WTC11 (cell line): Measurements from ENCODE around the gene CDH13. TPM values are rescaled to one million over a fixed set of nuclear protein-coding genes. Genes with fewer than 3 reads are reported as not detected.

Experiments
- ATAC-seq: fragments of 200-7000 bp; cut with Tn5 transposase; 2 replicates; pipeline ENCODE4 v1.10.0; 2021; ENCODE audit warnings: mild to moderate bottlenecking, moderate library complexity
- CTCF ChIA-PET: fragments of 300-600 bp; sonication (Branson Sonifier 250); formaldehyde crosslinking; loops from one replicate; lab custom pipeline; 2021; ENCODE audit warnings: antibody characterized with exemption; lab: Charles Lee
- POLR2A ChIA-PET: fragments of 350-600 bp; sonication (Branson Sonifier 250); formaldehyde crosslinking; loops from one replicate; lab custom pipeline; 2021; ENCODE audit warnings: antibody characterized with exemption; lab: Charles Lee
- DNase-seq: peaks from one replicate; pipeline ENCODE4 v3.0.0; 2021; ENCODE audit warnings: low spot score
- H3K27ac Mint-ChIP-seq: 2 replicates; pipeline ENCODE4 v1.8.0; 2021; ENCODE audit warnings: mixed read lengths
- H3K27me3 Mint-ChIP-seq: 2 replicates; pipeline ENCODE4 v1.8.0; 2021; ENCODE audit warnings: low read depth, mild to moderate bottlenecking, moderate library complexity, mixed read lengths
- H3K36me3 Mint-ChIP-seq: 2 replicates; pipeline ENCODE4 v1.8.0; 2021; ENCODE audit warnings: mixed read lengths
- H3K4me1 Mint-ChIP-seq: 2 replicates; pipeline ENCODE4 v1.8.0; 2022; ENCODE audit warnings: mixed read lengths
- H3K4me3 Mint-ChIP-seq: 2 replicates; pipeline ENCODE4 v1.8.0; 2021; ENCODE audit warnings: mild to moderate bottlenecking, moderate library complexity, mixed read lengths
- H3K9me3 Mint-ChIP-seq: 2 replicates; pipeline ENCODE4 v1.8.0; 2021; ENCODE audit warnings: mixed read lengths
- ATF1 ChIP-seq: sonication (generic); formaldehyde crosslinking; IDR thresholded peaks from 2 replicates; pipeline ENCODE4 v1.8.1; 2023; ENCODE audit warnings: mild to moderate bottlenecking, moderate library complexity, missing genetic modification reagents
- EMX1 ChIP-seq: fragments of 250-450 bp; sonication (Bioruptor Pico); IDR thresholded peaks from 2 replicates; pipeline ENCODE4 v1.8.0; 2021; ENCODE audit warnings: mild to moderate bottlenecking
- ETV6 ChIP-seq: sonication (generic); formaldehyde crosslinking; IDR thresholded peaks from 2 replicates; pipeline ENCODE4 v1.8.1; 2022; ENCODE audit warnings: mild to moderate bottlenecking, missing genetic modification reagents
- FOXK1 ChIP-seq: sonication (generic); formaldehyde crosslinking; IDR thresholded peaks from 2 replicates; pipeline ENCODE4 v1.8.0; 2022; ENCODE audit warnings: mild to moderate bottlenecking, moderate library complexity, missing genetic modification reagents
- GRHL2 ChIP-seq: fragments of 250-450 bp; sonication (Bioruptor Pico); IDR thresholded peaks from 2 replicates; pipeline ENCODE4 v1.8.0; 2022; ENCODE audit warnings: mild to moderate bottlenecking, moderate library complexity; ENCODE audit not compliant: insufficient replicate concordance, severe bottlenecking
- NFYB ChIP-seq: sonication (generic); formaldehyde crosslinking; conservative IDR thresholded peaks from 2 replicates; pipeline ENCODE4 v1.8.0; 2022; ENCODE audit warnings: low read depth, missing genetic modification reagents
- NR3C1 ChIP-seq: sonication (generic); formaldehyde crosslinking; conservative IDR thresholded peaks from 2 replicates; pipeline ENCODE4 v1.8.1; 2023; ENCODE audit warnings: low read depth, mild to moderate bottlenecking, missing genetic modification reagents
- PRRX2 ChIP-seq: fragments of 250-450 bp; sonication (Bioruptor Pico); IDR thresholded peaks from 2 replicates; pipeline ENCODE4 v1.8.0; 2021; ENCODE audit warnings: mild to moderate bottlenecking
- RELA ChIP-seq: sonication (generic); formaldehyde crosslinking; IDR thresholded peaks from 2 replicates; pipeline ENCODE4 v1.8.1; 2022; ENCODE audit warnings: missing genetic modification reagents, mild to moderate bottlenecking, borderline replicate concordance
- RORB ChIP-seq: fragments of 250-450 bp; sonication (Bioruptor Pico); IDR thresholded peaks from 2 replicates; pipeline ENCODE4 v1.9.0; 2021; ENCODE audit warnings: mild to moderate bottlenecking
- STAT6 ChIP-seq: sonication (generic); formaldehyde crosslinking; conservative IDR thresholded peaks from 2 replicates; pipeline ENCODE4 v1.8.1; 2023; ENCODE audit warnings: mild to moderate bottlenecking, low read depth, missing genetic modification reagents, moderate library complexity
- TCF7 ChIP-seq: sonication (generic); formaldehyde crosslinking; IDR thresholded peaks from 2 replicates; pipeline ENCODE4 v1.8.0; 2022; ENCODE audit warnings: mild to moderate bottlenecking, low read depth, missing genetic modification reagents, moderate library complexity
- TP53 ChIP-seq: sonication (generic); formaldehyde crosslinking; IDR thresholded peaks from 2 replicates; pipeline ENCODE4 v1.8.1; 2023; ENCODE audit warnings: mild to moderate bottlenecking, missing genetic modification reagents
- ZMAT4 ChIP-seq: fragments of 250-450 bp; sonication (Bioruptor Pico); IDR thresholded peaks from 2 replicates; pipeline ENCODE4 v1.9.0; 2021; ENCODE audit warnings: mild to moderate bottlenecking
- ZNF121 ChIP-seq: sonication (generic); formaldehyde crosslinking; IDR thresholded peaks from 2 replicates; pipeline ENCODE4 v1.8.0; 2023; ENCODE audit warnings: missing genetic modification reagents
- ZNF138 ChIP-seq: sonication (generic); formaldehyde crosslinking; conservative IDR thresholded peaks from 2 replicates; pipeline ENCODE4 v1.8.1; 2022; ENCODE audit warnings: mild to moderate bottlenecking, moderate library complexity, missing genetic modification reagents
- ZNF317 ChIP-seq: sonication (generic); formaldehyde crosslinking; IDR thresholded peaks from 2 replicates; pipeline ENCODE4 v1.8.1; 2023; ENCODE audit warnings: low read depth, mild to moderate bottlenecking, moderate library complexity, missing genetic modification reagents, borderline replicate concordance
- ZNF396 ChIP-seq: fragments of 250-450 bp; sonication (Bioruptor Pico); IDR thresholded peaks from 2 replicates; pipeline ENCODE4 v1.8.0; 2021; ENCODE audit warnings: mild to moderate bottlenecking, moderate library complexity, borderline replicate concordance
- ZNF512 ChIP-seq: sonication (generic); formaldehyde crosslinking; IDR thresholded peaks from 2 replicates; pipeline ENCODE4 v1.8.1; 2022; ENCODE audit warnings: missing genetic modification reagents, borderline replicate concordance
- total RNA-seq: library from RNA; stranded (reverse); gene quantifications from 3 replicates; pipeline ENCODE4 v1.2.3, GENCODE V29; 2021
- TF ChIP-seq, protein P1 (sequence below): sonication (generic); formaldehyde crosslinking; conservative IDR thresholded peaks from 2 replicates; pipeline ENCODE4 v1.8.1; 2022; ENCODE audit warnings: mild to moderate bottlenecking, missing genetic modification reagents
- TF ChIP-seq, protein P2 (sequence below): sonication (generic); formaldehyde crosslinking; IDR thresholded peaks from 2 replicates; pipeline ENCODE4 v1.8.1; 2023; ENCODE audit warnings: mild to moderate bottlenecking, missing genetic modification reagents, borderline replicate concordance
- TF ChIP-seq, protein P3 (sequence below): sonication (generic); formaldehyde crosslinking; IDR thresholded peaks from 2 replicates; pipeline ENCODE4 v1.8.1; 2023; ENCODE audit warnings: mild to moderate bottlenecking, missing genetic modification reagents, moderate library complexity
- TF ChIP-seq, protein P4 (sequence below): fragments of 250-450 bp; sonication (Bioruptor Pico); IDR thresholded peaks from 2 replicates; pipeline ENCODE4 v1.9.0; 2021; ENCODE audit warnings: moderate library complexity, mild to moderate bottlenecking, inconsistent platforms, borderline replicate concordance
- TF ChIP-seq, protein P5 (sequence below): sonication (generic); formaldehyde crosslinking; IDR thresholded peaks from 2 replicates; pipeline ENCODE4 v1.8.1; 2022; ENCODE audit warnings: mild to moderate bottlenecking, missing genetic modification reagents, moderate library complexity, borderline replicate concordance

The CDH13 gene
- total RNA-seq, 1 experiment from 2014 or later = 0.81 TPM

DNA sequence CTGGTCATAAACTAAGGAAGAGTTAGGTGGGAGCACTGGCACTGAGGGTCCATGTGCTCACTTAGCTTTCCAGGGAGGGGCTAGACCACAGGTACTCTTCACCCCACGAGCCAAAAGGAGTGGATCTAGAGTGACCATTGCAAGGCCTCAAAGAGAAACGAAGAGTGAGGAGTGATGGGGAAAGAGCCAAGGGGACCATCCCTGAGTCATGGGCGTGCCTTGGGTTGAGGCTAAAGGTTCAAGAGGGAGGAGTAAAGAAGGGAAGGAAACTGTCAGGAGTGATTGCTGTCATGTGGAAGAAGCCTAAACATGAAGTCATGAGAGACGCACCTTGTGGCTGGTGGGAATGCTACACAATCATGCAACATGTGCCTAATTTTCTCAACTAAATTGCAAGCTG, 141.0 kb downstream of the CDH13 start:
- no peak for TF ChIP-seq EMX1 (CRISPR knock-in tag)
- TF ChIP-seq ETV6 (CRISPR knock-in tag) = no peak
- TF ChIP-seq ZNF121 (CRISPR knock-in tag) = no peak
- no peak for TF ChIP-seq ATF1
- TF ChIP-seq, protein P1, sequence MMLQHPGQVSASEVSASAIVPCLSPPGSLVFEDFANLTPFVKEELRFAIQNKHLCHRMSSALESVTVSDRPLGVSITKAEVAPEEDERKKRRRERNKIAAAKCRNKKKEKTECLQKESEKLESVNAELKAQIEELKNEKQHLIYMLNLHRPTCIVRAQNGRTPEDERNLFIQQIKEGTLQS (CRISPR knock-in tag) = no peak
- no peak for TF ChIP-seq NFYB (CRISPR knock-in tag)
- TF ChIP-seq ZNF138 = no peak
- no peak for TF ChIP-seq ZNF317 (CRISPR knock-in tag)
- TF ChIP-seq NR3C1 (CRISPR knock-in tag) = no peak
- no peak for TF ChIP-seq GRHL2 (CRISPR knock-in tag)
- no peak for TF ChIP-seq TCF7 (CRISPR knock-in tag)
- TF ChIP-seq PRRX2 (CRISPR knock-in tag) = no peak
- no peak for TF ChIP-seq ZNF396 (CRISPR knock-in tag)
- TF ChIP-seq RORB (CRISPR knock-in tag) = no peak
- CTCF ChIA-PET = no interaction called here

DNA sequence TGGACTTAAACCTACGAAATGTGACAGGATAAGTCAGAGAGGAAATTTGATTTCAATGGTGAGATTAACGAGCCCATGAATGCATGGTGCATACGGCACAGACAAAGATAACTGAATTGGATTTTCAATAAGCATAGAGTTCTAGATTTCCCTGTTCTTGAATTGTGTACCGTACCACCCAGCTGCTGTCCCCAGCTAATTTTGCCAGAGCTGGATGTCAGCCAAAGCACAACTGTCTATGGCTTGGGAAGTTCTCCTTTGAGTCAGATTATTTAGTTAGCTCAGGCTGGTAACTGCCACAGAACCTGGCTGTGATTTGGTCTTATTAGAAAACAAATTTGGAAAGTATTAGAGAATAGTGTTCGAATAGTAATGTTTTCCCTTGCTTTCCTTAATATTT, 143.1 kb downstream of the CDH13 start:
- H3K27me3 Mint-ChIP-seq = no peaks in the 10 kb centered on the region
- ATAC-seq (no peak), DNase-seq (no peak)
- no peak overlapping the region for H3K27ac Mint-ChIP-seq
- no peaks in the 10 kb centered on the region for H3K9me3 Mint-ChIP-seq
- H3K4me3 Mint-ChIP-seq = no peak overlapping the region
- ChIA-PET CTCF (no interaction called here), POLR2A (no interaction called here)
- no peaks in the 10 kb centered on the region for H3K36me3 Mint-ChIP-seq
- H3K4me1 Mint-ChIP-seq = no peaks in the 10 kb centered on the region
- TF ChIP-seq, protein P2, sequence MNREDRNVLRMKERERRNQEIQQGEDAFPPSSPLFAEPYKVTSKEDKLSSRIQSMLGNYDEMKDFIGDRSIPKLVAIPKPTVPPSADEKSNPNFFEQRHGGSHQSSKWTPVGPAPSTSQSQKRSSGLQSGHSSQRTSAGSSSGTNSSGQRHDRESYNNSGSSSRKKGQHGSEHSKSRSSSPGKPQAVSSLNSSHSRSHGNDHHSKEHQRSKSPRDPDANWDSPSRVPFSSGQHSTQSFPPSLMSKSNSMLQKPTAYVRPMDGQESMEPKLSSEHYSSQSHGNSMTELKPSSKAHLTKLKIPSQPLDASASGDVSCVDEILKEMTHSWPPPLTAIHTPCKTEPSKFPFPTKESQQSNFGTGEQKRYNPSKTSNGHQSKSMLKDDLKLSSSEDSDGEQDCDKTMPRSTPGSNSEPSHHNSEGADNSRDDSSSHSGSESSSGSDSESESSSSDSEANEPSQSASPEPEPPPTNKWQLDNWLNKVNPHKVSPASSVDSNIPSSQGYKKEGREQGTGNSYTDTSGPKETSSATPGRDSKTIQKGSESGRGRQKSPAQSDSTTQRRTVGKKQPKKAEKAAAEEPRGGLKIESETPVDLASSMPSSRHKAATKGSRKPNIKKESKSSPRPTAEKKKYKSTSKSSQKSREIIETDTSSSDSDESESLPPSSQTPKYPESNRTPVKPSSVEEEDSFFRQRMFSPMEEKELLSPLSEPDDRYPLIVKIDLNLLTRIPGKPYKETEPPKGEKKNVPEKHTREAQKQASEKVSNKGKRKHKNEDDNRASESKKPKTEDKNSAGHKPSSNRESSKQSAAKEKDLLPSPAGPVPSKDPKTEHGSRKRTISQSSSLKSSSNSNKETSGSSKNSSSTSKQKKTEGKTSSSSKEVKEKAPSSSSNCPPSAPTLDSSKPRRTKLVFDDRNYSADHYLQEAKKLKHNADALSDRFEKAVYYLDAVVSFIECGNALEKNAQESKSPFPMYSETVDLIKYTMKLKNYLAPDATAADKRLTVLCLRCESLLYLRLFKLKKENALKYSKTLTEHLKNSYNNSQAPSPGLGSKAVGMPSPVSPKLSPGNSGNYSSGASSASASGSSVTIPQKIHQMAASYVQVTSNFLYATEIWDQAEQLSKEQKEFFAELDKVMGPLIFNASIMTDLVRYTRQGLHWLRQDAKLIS (CRISPR knock-in tag) = no peak
- TF ChIP-seq ZNF512 (CRISPR knock-in tag) (no peak), PRRX2 (CRISPR knock-in tag) (no peak), TP53 (no peak), STAT6 (no peak), RELA (CRISPR knock-in tag) (no peak), ZMAT4 (CRISPR knock-in tag) (no peak), FOXK1 (CRISPR knock-in tag) (no peak)
- TF ChIP-seq, protein P3, sequence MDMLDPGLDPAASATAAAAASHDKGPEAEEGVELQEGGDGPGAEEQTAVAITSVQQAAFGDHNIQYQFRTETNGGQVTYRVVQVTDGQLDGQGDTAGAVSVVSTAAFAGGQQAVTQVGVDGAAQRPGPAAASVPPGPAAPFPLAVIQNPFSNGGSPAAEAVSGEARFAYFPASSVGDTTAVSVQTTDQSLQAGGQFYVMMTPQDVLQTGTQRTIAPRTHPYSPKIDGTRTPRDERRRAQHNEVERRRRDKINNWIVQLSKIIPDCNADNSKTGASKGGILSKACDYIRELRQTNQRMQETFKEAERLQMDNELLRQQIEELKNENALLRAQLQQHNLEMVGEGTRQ (CRISPR knock-in tag) = no peak
- TF ChIP-seq, protein P4, sequence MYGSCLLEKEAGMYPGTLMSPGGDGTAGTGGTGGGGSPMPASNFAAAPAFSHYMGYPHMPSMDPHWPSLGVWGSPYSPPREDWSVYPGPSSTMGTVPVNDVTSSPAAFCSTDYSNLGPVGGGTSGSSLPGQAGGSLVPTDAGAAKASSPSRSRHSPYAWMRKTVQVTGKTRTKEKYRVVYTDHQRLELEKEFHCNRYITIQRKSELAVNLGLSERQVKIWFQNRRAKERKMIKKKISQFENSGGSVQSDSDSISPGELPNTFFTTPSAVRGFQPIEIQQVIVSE = no peak
- TF ChIP-seq, protein P5, sequence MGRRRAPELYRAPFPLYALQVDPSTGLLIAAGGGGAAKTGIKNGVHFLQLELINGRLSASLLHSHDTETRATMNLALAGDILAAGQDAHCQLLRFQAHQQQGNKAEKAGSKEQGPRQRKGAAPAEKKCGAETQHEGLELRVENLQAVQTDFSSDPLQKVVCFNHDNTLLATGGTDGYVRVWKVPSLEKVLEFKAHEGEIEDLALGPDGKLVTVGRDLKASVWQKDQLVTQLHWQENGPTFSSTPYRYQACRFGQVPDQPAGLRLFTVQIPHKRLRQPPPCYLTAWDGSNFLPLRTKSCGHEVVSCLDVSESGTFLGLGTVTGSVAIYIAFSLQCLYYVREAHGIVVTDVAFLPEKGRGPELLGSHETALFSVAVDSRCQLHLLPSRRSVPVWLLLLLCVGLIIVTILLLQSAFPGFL (CRISPR knock-in tag) = no peak

More for the DNA sequence above, 141.0 kb downstream of the CDH13 start:
- H3K36me3 Mint-ChIP-seq = no peaks in the 10 kb centered on the region
- H3K9me3 Mint-ChIP-seq = no peaks in the 10 kb centered on the region
- no peaks in the 10 kb centered on the region for H3K4me1 Mint-ChIP-seq
- ATAC-seq (no peak), DNase-seq (no peak)
- no peaks in the 10 kb centered on the region for H3K27me3 Mint-ChIP-seq
- H3K4me3 Mint-ChIP-seq = no peak overlapping the region
- H3K27ac Mint-ChIP-seq = no peak overlapping the region
- POLR2A ChIA-PET = interaction anchor here (0.7 kb wide), 1 partner anchor 21 kb away, joined by 3 read pairs; no protein-coding TSS in a partner anchor
